NCI-H774 (cell line): ENCODE measurements around the gene CYYR1.
A peak's percentile ranks its signal among the peaks of the same experiment; 100 is the strongest.

Experiments
- DNase-seq: peaks from one replicate; lab custom pipeline; 2025; lab: John Stamatoyannopoulos, UW

The CYYR1 gene

GRCh38 chr21:26572702-26573381 lies at the start of gene CYYR1:
TSS of gene CYYR1 (minus strand) at chr21:26573286. CDS start at chr21:26572940, 346 bp downstream.
- DNase-seq: no peak

DNA sequence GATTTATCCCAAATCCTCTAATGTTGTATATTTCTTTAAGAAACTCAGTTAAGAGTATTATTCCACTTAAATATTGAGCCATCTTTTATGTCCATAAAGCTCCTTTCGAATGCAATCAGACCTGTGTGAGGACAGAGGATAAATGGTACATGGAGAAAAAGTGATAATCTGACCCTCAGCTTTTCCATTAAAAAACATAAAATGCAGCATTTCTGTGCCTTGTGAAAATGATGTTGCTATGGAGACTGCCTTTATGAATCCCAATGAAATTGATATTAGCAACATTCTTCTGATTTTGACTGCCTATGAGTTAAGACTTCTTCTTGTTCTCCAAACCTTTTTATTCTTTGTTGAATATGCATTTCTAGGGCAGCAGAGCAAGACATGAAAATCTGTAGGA lies 44.1 kb upstream of the CYYR1 start:
- no peak for DNase-seq

GRCh38 chr21:26614251-26614650 lies 41.2 kb upstream of the CYYR1 start:
- DNase-seq: no peak

DNA sequence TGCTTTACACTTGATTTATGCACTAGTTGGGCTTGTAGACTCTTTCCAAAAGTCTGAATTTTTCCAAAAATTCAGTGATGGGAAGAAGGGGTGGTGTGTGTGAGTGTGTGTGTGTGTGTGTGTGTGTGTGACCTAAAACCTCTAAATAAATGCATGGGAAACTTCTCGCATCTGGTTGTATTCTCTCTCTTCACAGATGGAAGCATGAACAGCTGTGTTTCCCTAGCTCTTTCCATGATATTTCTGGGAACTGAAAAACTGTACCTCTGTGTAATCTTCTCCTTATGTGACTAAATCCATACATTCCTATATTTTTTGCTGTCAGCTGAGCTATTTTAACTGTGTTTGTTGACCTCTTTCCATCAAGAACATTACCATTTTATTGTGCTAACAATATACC lies 26.2 kb upstream of the CYYR1 start:
- DNase-seq: no peak

DNA sequence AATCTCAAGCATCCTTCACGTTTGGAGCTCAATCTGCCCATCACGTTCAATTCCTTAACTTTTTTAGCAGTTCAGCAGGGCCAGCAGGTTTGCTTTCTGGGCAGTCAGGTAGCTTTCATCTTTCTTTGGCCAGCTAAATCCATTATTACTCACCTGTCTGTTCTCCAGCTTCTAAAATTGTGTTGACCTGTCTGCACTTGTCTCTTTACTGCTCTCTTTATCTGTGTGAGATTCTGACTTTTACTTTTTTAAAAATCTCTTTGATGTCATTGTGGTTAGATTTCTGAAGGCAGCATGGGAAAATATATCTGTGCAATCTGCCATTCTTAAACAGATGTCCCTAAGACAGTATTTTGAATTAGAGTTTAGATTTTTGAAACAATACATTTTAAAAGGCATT lies 24.9 kb upstream of the CYYR1 start:
- no peak for DNase-seq

- DNase-seq: no peak
Observed at GRCh38 chr21:26597031-26597430, 23.9 kb upstream of the CYYR1 start.

- DNase-seq: no peak
Observed at GRCh38 chr21:26595971-26596370, 22.9 kb upstream of the CYYR1 start.

GRCh38 chr21:26593800-26594199 lies 20.7 kb upstream of the CYYR1 start:
- no peak for DNase-seq

DNA sequence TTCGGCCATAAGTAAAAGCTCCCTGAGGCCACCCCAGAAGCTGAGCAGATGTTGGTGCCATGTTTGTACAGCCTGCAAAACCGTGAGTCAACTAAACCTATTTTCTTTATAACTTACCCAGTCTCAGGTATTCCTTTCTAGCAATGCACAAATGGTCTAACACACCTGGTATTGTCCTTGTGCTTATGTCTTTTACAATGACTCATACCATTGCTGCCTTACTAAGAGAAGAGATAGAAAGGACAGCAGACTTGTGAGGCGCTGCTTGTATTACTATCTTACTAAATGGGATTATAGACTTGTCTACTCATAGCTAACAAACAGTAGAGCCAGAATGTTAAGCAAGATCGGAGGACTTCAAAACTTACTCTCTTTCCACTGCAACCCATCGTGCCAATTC lies 18.5 kb upstream of the CYYR1 start:
- no peak for DNase-seq

DNA sequence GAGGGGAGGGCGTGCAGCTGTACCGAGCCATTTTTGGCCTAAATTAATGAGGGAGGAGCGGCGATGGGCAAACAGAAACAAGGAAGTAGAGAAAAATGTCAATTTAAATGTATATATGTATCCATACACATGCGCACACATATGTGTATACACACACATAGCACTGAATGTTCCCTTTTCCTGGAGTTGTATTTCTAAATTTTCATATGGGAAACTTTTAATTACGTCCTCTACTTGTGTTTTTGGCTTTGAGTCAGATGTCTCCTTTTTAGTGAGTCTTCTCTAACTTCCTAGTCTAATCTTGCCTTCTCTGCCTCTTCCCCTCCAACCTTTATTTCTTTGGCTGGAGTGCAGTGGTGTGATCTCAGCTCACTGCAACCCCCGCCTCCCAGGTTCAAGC lies 15.4 kb upstream of the CYYR1 start:
- DNase-seq: no peak

GRCh38 chr21:26587736-26588201 lies 14.7 kb upstream of the CYYR1 start:
- no peak for DNase-seq

DNA sequence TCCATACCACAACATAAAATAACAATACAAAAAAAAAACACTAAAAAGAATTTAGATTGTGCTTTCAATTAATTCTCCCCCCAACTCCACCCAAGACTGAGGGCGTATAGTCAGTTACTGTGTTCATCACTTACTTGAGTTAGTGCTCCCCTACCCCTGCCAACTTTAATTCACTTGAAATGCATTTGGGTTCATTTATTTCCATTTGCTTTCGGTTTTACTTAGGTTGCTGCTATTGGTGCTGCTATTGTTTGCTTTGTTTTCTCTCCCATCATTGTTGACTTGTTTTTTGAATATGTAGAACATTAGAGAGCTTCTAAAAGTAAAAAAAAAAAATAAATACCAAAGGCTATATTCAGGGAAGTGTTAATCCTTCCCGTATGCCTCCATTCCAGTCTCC lies 10.7 kb upstream of the CYYR1 start:
- DNase-seq: no peak

DNA sequence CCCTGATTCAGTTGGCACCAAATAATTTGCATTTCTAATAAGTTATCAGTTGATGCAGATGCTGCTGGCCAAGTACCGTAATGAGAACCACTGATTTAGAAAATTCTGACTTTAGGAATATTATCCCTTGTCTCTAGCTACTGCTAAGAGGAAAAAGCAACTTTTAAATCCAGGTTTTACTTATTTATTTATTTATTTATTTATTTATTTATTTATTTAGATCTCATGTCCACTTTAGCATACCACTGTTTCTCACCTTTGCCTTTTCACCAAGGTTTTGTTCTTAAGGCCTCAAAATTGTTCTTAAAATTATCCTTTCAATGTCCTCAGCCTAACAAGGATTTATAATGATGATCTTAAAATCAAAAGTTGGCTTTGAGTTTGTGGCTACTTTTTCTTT lies 8.7 kb upstream of the CYYR1 start:
- DNase-seq: no peak

DNA sequence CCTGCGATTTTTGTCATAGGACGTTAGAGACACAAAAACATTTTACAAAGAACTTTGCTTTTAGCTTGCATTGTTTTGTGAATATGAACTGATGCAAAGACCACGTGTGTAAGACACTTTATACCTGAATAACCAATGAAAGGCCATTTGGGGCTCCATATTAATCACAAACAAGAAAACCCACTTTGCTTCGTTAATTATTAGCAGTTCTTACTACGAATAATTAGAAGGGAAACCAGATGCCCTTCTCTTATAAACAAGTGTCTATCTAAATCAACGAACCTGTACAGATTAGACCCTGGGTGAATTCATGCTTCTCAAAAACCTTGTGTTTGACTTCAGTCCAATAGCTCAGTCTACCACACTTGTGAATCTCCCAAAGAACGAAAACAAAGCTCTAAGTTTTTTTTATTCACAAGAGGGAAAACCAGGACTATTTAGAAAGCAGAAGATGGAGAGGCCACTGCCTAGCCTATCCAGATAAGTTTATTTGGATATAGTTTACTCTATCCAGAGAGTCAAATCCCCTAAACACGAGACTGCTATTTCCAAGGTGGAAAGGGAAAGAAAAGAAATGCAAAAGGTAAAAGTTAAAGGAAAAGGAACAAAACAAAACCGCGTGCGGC lies 897 bp downstream of the CYYR1 start:
- DNase-seq: no peak

DNA sequence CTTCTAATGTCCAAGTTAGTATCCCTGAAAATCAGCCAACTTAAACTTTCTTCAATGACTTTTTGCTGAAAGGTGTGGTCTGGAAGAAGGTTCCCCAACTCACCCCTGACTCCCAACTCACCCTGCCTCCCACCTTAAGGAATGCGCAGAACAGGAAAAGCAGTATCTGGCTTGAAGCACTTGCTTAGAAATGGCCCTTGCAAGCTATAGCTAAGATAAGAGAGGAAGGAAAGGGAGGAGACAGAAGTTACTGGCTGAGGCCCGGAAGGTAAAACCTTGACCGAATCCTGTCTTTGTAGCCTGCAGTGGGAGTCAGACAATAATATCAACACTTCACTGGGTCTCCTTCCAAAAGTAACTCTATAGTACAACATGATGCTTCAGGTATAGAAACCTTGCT lies 2.9 kb downstream of the CYYR1 start:
- no peak for DNase-seq

DNA sequence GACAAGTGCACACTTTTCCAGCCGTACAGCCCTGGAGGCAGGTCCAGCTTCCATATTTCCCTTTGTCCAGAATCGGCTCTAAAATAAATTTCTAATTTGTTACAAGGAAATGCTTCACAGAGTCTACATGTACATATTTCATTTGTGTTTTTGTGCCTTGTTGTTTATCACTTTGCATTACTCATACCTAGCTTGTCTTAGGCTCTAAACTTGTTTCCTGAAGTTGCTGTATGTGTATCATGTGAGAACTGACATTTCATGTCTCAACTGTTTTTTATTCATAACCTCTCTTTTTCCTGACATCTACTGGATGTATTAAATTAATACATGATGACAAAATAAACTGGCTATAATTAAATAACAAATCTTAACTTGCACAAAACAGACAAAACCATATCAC lies 7.5 kb downstream of the CYYR1 start:
- DNase-seq: no peak

DNA sequence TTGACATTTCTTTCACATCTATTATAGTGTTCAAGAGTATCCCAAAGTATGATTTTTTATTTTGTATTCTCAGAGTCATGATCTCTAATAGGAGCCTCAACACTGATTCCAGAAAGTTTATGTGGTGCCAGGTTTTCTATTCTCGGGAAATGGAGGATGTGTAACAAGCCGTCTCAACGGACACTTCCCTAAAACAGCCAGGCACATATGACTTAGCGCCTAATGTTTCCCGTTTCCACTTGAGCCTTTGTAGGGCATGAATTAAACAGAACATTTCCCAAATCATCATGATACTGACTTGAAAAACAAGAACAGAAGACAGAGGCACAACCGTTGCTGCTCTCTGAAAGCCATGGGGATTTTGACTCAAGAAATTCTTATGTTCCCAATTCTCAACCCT lies 8.0 kb downstream of the CYYR1 start:
- no peak for DNase-seq

DNA sequence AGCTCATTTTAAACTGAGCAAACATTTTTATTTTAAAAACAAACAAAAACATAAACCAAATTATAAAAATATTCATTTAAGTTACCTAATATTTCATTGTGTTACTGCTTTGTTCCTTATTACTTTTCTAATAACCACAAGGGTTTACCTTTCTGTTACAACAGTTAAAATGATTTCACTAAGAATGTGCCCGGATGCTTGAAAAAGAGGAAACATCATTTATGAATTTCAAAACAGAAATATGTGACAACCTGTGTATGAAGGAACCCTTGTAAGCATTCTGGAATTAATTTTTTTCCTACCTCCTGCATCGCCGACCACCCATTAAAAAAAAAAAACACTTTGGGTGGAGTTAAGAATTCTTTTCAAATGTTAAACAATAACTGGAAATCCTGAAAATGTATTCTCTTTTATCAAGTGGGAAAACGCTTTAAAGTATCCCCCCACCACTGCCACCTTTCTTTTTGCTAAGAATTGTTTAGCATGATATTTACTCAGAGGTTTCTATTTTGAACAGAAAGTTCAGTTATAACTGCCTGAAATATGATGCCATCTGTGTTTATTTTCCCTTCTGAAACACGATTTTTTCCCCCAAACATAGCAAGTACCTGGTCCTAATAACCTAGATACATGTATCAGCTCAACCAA lies 9.1 kb downstream of the CYYR1 start:
- no peak for DNase-seq

GRCh38 chr21:26560612-26561011 lies 12.5 kb downstream of the CYYR1 start:
- no peak for DNase-seq

- no peak for DNase-seq
Observed at GRCh38 chr21:26559099-26559498, 14.0 kb downstream of the CYYR1 start.

GRCh38 chr21:26557106-26557505 lies 16.0 kb downstream of the CYYR1 start:
- no peak for DNase-seq

DNA sequence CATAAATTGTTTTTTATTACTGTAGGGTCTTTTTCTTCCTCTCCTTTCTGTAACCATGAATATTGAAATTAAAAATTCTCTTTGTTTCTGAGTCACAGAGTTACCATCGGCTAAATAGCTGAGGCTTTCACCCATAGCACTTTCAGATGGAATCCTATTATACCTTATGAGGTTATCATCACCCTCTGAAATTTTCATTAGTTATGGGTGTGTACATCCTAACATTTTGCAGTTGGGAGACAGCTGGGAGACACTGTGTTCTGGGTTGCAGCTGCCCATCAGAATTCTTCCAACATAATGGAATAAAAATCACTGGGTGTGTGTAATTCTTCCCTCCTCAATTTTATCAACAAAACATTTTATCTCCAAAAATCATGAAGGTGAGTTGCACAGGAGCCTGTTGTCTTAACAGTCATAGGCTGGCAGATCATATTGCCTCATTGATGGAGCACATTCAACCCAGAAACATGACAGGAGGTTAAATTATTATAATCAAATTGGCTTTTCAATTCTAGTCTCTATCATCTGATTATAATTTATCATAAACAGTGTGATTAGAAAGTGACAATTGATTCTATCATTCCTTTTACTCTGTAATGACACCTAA lies 17.4 kb downstream of the CYYR1 start:
- no peak for DNase-seq

- peak; percentile 29 for DNase-seq
Observed at GRCh38 chr21:26554365-26554764, 18.7 kb downstream of the CYYR1 start.
